Gastroesophageal sphincter (tissue), 3 donors: Measurements from ENCODE around the gene HPSE2.

Experiments
- CTCF ChIP-seq, 4 experiments: fragments of 200-600 bp in 2 of 4; fragments of 450-650 bp in 2 of 4; sonication (generic) in 1 of 4; IDR thresholded peaks; one replicate each; pipeline ENCODE4 v1.5.1; 2017 to 2019; ENCODE audit warnings: antibody characterized with exemption in 4 of 4, mild to moderate bottlenecking in 2 of 4, moderate library complexity in 2 of 4
- POLR2A ChIP-seq, 2 donors: fragments of 450-650 bp; IDR thresholded peaks; one replicate each; pipeline ENCODE4 v1.6.1; 2017; ENCODE audit warnings: antibody characterized with exemption in 2 of 2, mild to moderate bottlenecking in 2 of 2, moderate library complexity in 1 of 2
- POLR2AphosphoS5 ChIP-seq: sonication (generic); formaldehyde crosslinking; IDR thresholded peaks from one replicate; pipeline ENCODE4 v1.6.1; 2017; ENCODE audit warnings: antibody characterized with exemption

GRCh38 chr10:98417481-98417959 is 818.1 kb downstream of the HPSE2 start:
- TF ChIP-seq POLR2AphosphoS5: no peak
- TF ChIP-seq POLR2A (IDR thresholded peaks at IDR 0.05): no peak
- TF ChIP-seq CTCF (IDR thresholded peaks at IDR 0.05): no peak
